ENCODE data around the gene IRF4. TPM values are rescaled to one million over a fixed set of nuclear protein-coding genes. Genes with fewer than 3 reads are reported as not detected.

Gene IRF4
- total RNA-seq, 1 experiment from 2014 or later, result 0.15 TPM

DNA sequence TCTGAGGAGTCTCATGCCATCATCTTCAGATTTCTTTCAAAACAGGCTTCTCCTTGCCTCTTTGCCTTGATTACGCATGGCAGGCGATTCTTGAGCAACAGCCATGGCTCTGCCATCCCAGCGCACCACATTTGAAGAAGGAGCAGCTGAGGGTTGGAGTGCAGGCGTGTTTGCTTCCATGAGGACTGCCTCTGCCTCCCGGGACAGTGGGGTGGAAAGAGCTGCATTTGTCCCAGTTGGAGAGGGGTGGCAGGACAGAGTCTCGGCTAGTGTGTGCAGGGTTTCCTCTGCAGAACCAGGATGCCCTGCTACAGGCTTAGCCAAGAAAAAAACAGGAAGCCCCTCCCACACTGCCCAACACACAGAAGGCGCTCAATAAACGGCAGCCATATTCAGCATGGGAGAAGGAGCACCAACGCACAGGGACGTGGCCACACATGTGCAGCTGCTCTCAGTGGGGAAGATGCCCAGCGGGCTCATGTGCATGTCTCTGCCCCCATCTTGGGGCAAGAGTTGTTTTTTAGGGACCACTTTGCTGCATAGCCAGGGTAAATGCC, 36.6 kb downstream of the IRF4 start:
- Histone ChIP-seq H3K4me3 (ENCODE audit: low read length) (no peak overlapping the region), H3K36me3 (ENCODE audit: low read depth, low read length) (no peaks in the 10 kb centered on the region), H2AFZ (ENCODE audit: low read length) (no peak overlapping the region), H3K4me2 (ENCODE audit: low read length) (no peak overlapping the region), H3K27ac (ENCODE audit: low read length) (no peak overlapping the region), H3F3A (ENCODE audit: low read length, unreplicated experiment) (no peaks in the 10 kb centered on the region), H3K9me2 (replicated peaks; ENCODE audit: low read length) (no peaks in the 10 kb centered on the region; the same call in 1 of the 2 replicates), H3K9ac (ENCODE audit: low read length) (no peak overlapping the region), H4K20me1 (ENCODE audit: low read length) (no peaks in the 10 kb centered on the region), H3K4me1 (ENCODE audit: insufficient read depth, low read length) (peaks cover 7% of the 10 kb centered on the region), H3K79me2 (ENCODE audit: low read length) (no peaks in the 10 kb centered on the region), H3K9me3 (ENCODE audit: low read length) (no peaks in the 10 kb centered on the region), H3K27me3 (ENCODE audit: low read length) (no peaks in the 10 kb centered on the region)
- ChIA-PET CTCF (no interaction called here), POLR2A (ENCODE audit: unreplicated experiment) (no interaction called here)
- intact Hi-C loops (cut with micrococcal nuclease), result no loop called here
- TF ChIP-seq, protein P1, sequence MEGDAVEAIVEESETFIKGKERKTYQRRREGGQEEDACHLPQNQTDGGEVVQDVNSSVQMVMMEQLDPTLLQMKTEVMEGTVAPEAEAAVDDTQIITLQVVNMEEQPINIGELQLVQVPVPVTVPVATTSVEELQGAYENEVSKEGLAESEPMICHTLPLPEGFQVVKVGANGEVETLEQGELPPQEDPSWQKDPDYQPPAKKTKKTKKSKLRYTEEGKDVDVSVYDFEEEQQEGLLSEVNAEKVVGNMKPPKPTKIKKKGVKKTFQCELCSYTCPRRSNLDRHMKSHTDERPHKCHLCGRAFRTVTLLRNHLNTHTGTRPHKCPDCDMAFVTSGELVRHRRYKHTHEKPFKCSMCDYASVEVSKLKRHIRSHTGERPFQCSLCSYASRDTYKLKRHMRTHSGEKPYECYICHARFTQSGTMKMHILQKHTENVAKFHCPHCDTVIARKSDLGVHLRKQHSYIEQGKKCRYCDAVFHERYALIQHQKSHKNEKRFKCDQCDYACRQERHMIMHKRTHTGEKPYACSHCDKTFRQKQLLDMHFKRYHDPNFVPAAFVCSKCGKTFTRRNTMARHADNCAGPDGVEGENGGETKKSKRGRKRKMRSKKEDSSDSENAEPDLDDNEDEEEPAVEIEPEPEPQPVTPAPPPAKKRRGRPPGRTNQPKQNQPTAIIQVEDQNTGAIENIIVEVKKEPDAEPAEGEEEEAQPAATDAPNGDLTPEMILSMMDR (conservative IDR thresholded peaks at IDR 0.05; ENCODE audit: low read depth, low read length), result no peak
- no peak for TF ChIP-seq EZH2 (IDR thresholded peaks at IDR 0.05; ENCODE audit: low read length, unreplicated experiment)
- TF ChIP-seq EZH2phosphoT487 (IDR thresholded peaks at IDR 0.05; ENCODE audit: borderline replicate concordance, low read length), result no peak
- BruUV-seq (replicated peaks), result no TSS peak
- DNase-seq, result no peak
- ATAC-seq, result no peak

DNA sequence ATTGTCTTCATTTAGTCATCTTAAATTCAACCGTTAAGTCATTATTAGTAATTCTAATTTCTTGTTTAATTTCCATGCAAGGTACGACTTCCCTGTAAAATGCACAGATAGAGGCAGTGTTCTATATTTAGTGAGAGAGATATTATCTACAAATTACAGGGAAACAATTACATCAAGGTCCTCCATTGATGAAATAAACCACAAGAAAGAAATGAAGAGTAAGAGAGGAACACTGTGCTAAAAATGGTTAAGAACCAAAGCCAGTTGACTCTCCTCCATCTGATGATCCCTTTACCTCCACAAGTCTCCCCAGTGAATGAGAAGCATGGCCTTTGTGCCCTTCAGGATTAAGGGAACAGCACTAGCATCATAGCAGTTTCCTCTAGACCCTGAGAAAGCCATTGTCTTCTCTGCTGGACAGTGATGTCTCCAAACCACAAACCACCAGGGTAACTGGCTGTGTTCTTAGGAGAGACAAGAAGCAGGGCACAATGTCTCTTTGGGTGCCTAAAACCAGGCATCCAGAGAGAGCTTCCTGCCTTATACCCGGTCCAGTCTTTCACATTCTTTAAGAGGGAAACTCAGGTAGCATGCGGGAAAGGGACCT, 38.1 kb downstream of the IRF4 start:
- no peak overlapping the region for H3K4me3 ChIP-seq (ENCODE audit: low read length)
- H3K9ac ChIP-seq (ENCODE audit: low read length), result no peak overlapping the region
- no peaks in the 10 kb centered on the region for H3K27me3 ChIP-seq (ENCODE audit: low read length)
- ATAC-seq (no peak), DNase-seq (no peak)
- H3K4me2 ChIP-seq (ENCODE audit: low read length), result no peak overlapping the region
- no peaks in the 10 kb centered on the region for H3K79me2 ChIP-seq (ENCODE audit: low read length)
- no peaks in the 10 kb centered on the region for H3K9me3 ChIP-seq (ENCODE audit: low read length)
- H3K9me2 ChIP-seq (replicated peaks; ENCODE audit: low read length), result no peaks in the 10 kb centered on the region; the same call in 1 of the 2 replicates
- H4K20me1 ChIP-seq (ENCODE audit: low read length), result no peaks in the 10 kb centered on the region
- no peaks in the 10 kb centered on the region for H3K36me3 ChIP-seq (ENCODE audit: low read depth, low read length)
- no peaks in the 10 kb centered on the region for H3K4me1 ChIP-seq (ENCODE audit: insufficient read depth, low read length)
- H3F3A ChIP-seq (ENCODE audit: low read length, unreplicated experiment), result no peaks in the 10 kb centered on the region
- BruUV-seq (replicated peaks), result no TSS peak
- ChIA-PET POLR2A (ENCODE audit: unreplicated experiment) (no interaction called here), CTCF (no interaction called here)
- TF ChIP-seq EZH2 (IDR thresholded peaks at IDR 0.05; ENCODE audit: low read length, unreplicated experiment) (no peak), EZH2phosphoT487 (IDR thresholded peaks at IDR 0.05; ENCODE audit: borderline replicate concordance, low read length) (no peak)
- TF ChIP-seq, protein P1 (conservative IDR thresholded peaks at IDR 0.05; ENCODE audit: low read depth, low read length), result no peak
- no peak overlapping the region for H3K27ac ChIP-seq (ENCODE audit: low read length)
- intact Hi-C loops (cut with micrococcal nuclease), result no loop called here
- no peak overlapping the region for H2AFZ ChIP-seq (ENCODE audit: low read length)

DNA sequence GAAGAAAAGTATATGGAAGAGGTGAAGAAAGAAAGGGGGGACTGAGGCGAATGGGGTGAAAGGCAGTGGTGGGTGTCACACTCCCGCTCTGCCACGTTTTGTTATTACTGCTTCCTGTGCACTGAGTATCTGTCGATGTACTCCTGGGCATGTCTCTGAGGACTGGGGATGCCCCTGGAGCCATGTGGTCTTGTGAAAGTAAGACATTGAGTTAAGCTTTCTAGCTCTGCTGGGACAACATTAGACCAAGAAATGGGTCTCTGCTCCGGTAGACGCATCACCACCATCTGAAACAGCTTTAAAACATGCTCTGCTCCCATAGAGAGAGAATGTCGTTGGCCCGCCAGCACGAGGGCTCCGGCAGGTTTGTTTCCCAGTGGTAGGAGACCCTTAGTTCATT, 40.0 kb downstream of the IRF4 start:
- H3K36me3 ChIP-seq (ENCODE audit: low read depth, low read length), result no peaks in the 10 kb centered on the region
- H2AFZ ChIP-seq (ENCODE audit: low read length), result no peak overlapping the region
- no peaks in the 10 kb centered on the region for H3F3A ChIP-seq (ENCODE audit: low read length, unreplicated experiment)
- no peak overlapping the region for H3K27ac ChIP-seq (ENCODE audit: low read length)
- no peak for DNase-seq
- no peak overlapping the region for H3K9ac ChIP-seq (ENCODE audit: low read length)
- BruUV-seq (replicated peaks), result no TSS peak
- no peak overlapping the region for H3K4me2 ChIP-seq (ENCODE audit: low read length)
- H3K27me3 ChIP-seq (ENCODE audit: low read length), result no peaks in the 10 kb centered on the region
- TF ChIP-seq EZH2 (IDR thresholded peaks at IDR 0.05; ENCODE audit: low read length, unreplicated experiment) (no peak), EZH2phosphoT487 (IDR thresholded peaks at IDR 0.05; ENCODE audit: borderline replicate concordance, low read length) (no peak)
- TF ChIP-seq, protein P1 (conservative IDR thresholded peaks at IDR 0.05; ENCODE audit: low read depth, low read length), result no peak
- ATAC-seq, result no peak
- H3K79me2 ChIP-seq (ENCODE audit: low read length), result no peaks in the 10 kb centered on the region
- H3K9me3 ChIP-seq (ENCODE audit: low read length), result no peaks in the 10 kb centered on the region
- CTCF ChIA-PET, result no interaction called here
- no peak overlapping the region for H3K4me3 ChIP-seq (ENCODE audit: low read length)
- POLR2A ChIA-PET (ENCODE audit: unreplicated experiment), result no interaction called here
- intact Hi-C loops (cut with micrococcal nuclease), result no loop called here
- peaks cover 12% of the 10 kb centered on the region for H3K4me1 ChIP-seq (ENCODE audit: insufficient read depth, low read length)
- no peaks in the 10 kb centered on the region; the same call in 1 of the 2 replicates for H3K9me2 ChIP-seq (replicated peaks; ENCODE audit: low read length)
- H4K20me1 ChIP-seq (ENCODE audit: low read length), result no peaks in the 10 kb centered on the region
